ENCODE results near the gene PMEL. TPM values are rescaled to one million over a fixed set of nuclear protein-coding genes. Genes with fewer than 3 reads are reported as not detected.

Gene PMEL
- total and polyA plus RNA-seq, 9 of the 15 experiments (the other 6 are each of a cell fraction or from before 2014, with no cell fraction given) = 0.36 to 2.0 (median 0.98) TPM

- TF ChIP-seq HNRNPH1 (optimal IDR thresholded peaks at IDR 0.05; ENCODE audit: low read depth, low read length) (no peak), NR1H2 (CRISPR knock-in tag; IDR thresholded peaks at IDR 0.05) (no peak), EHMT2 (IDR thresholded peaks at IDR 0.05) (peak; percentile 57; the same call in 1 of the 2 replicates), GATAD2B (IDR thresholded peaks at IDR 0.05; ENCODE audit: borderline replicate concordance) (no peak), THRAP3 (IDR thresholded peaks at IDR 0.05; ENCODE audit: borderline replicate concordance) (peak; percentile 98), MEF2A (IDR thresholded peaks at IDR 0.05; ENCODE audit: control insufficient read depth, low read depth, low read length) (no peak), L3MBTL2 (IDR thresholded peaks at IDR 0.05) (no peak), SFPQ (IDR thresholded peaks at IDR 0.05; ENCODE audit: low read depth, low read length) (no peak), RFX1 (IDR thresholded peaks at IDR 0.05) (no peak), DPF2 (IDR thresholded peaks at IDR 0.05) (peak; percentile 81), ZNF57 (CRISPR knock-in tag; IDR thresholded peaks at IDR 0.05) (no peak), HBP1 (CRISPR knock-in tag; IDR thresholded peaks at IDR 0.05) (peak; percentile 96)
Observed at GRCh38 chr12:55972911-55973598, 7.2 kb upstream of the PMEL start (continued).
